ENCODE data around the gene SYT5. TPM values are rescaled to one million over a fixed set of nuclear protein-coding genes. Genes with fewer than 3 reads are reported as not detected.
"Not testable (repeated sequence)": the region's sequence is repeated elsewhere in the genome, so short reads cannot be mapped to it uniquely, and the experiment has no call there.

The SYT5 gene
- polyA plus RNA-seq, 1 donor (not counting 4 experiments of a cell fraction or from before 2014, with no cell fraction given): 0.33 TPM

DNA sequence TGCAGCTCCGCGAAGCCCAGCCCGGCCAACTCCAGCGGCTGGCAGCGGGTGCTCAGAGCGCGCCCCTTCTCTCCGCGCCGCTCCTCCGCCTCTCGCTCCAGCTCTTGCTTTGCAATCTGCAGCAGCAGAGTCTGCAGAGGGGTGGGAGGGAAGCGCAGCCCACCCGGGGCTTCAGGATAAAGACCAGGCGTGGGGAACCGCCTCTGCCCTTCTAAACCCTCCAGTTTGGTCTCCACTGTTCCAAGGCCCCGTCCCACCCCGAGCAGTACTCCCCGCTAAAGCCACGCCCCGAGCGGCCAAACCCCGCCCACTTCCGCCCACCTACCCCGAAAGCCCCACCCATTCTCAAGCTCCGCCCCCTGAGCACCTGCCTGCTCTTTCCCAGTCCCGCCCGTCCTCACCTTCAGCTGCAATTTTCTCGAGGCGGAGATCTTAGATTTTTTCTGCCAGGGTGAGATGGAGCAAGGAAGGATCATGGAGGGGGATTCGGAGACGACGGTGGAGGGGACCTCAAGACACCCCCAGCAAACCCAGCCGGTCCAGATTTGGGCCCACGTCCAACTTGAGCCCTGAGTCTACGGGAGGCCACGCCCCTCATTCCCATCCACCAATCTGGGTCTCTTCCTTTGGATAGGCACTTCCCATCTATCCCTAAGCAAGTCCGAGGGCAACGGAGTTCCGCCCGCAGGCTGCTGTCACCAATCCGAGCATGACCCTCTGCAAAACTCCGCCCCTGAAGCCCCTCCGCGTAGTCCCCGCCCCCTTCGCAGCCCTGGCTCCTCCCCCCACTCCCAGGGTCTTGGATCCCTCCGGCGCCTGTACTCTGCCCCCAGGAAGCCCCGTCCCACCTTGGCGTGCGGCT, 23.7 kb downstream of the SYT5 start:
- Histone ChIP-seq H4K20me1 (ENCODE audit: control insufficient read depth, extremely low read depth, insufficient read depth, low read length) (no peaks in the 10 kb centered on the region), H3K4me2 (ENCODE audit: control insufficient read depth, extremely low read depth, insufficient read depth, low read depth, low read length) (peak overlapping the region; percentile 58), H3K79me2 (ENCODE audit: control insufficient read depth, insufficient read depth, low read length) (no peaks in the 10 kb centered on the region), H2AFZ (ENCODE audit: control insufficient read depth, low read length) (peak overlapping the region; percentile 56), H3K9ac (ENCODE audit: control insufficient read depth, extremely low read depth, insufficient read depth, low read length) (no peak overlapping the region), H3K9me3 (ENCODE audit: control insufficient read depth, low read depth, low read length) (no peaks in the 10 kb centered on the region), H3K9me1 (ENCODE audit: control insufficient read depth, extremely low read depth, insufficient read depth, low read length) (no peaks in the 10 kb centered on the region), H3K27ac (ENCODE audit: control insufficient read depth, insufficient read depth, low read length) (no peak overlapping the region), H3K36me3 (ENCODE audit: control insufficient read depth in 2 of 2, extremely low read depth in 1 of 2, insufficient read depth in 2 of 2, low read length in 2 of 2) (no peaks in the 10 kb centered on the region), H3K27me3 (ENCODE audit: control insufficient read depth, extremely low read depth, insufficient read depth, low read length) (no peaks in the 10 kb centered on the region), H3K4me3 (ENCODE audit: control insufficient read depth in 2 of 3, extremely low read depth in 1 of 3, insufficient read depth in 2 of 3, low read depth in 1 of 3, low read length in 3 of 3) (peak overlapping the region in 2 of 3 experiments; percentile 34 to 48), H3K4me1 (ENCODE audit: control insufficient read depth, extremely low read depth, insufficient read depth, low read length) (peaks cover 22% of the 10 kb centered on the region)
- FAIRE-seq (no peak), DNase-seq (ENCODE audit: low read depth, low spot score) (no peak)
- TF ChIP-seq, protein P1, sequence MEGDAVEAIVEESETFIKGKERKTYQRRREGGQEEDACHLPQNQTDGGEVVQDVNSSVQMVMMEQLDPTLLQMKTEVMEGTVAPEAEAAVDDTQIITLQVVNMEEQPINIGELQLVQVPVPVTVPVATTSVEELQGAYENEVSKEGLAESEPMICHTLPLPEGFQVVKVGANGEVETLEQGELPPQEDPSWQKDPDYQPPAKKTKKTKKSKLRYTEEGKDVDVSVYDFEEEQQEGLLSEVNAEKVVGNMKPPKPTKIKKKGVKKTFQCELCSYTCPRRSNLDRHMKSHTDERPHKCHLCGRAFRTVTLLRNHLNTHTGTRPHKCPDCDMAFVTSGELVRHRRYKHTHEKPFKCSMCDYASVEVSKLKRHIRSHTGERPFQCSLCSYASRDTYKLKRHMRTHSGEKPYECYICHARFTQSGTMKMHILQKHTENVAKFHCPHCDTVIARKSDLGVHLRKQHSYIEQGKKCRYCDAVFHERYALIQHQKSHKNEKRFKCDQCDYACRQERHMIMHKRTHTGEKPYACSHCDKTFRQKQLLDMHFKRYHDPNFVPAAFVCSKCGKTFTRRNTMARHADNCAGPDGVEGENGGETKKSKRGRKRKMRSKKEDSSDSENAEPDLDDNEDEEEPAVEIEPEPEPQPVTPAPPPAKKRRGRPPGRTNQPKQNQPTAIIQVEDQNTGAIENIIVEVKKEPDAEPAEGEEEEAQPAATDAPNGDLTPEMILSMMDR (optimal IDR thresholded peaks at IDR 0.05 in 1 of 3, IDR thresholded peaks at IDR 0.05 in 1 of 3, conservative IDR thresholded peaks at IDR 0.05 in 1 of 3; ENCODE audit: extremely low read depth in 1 of 3, insufficient read depth in 2 of 3, low read length in 3 of 3): no peak
- no peak for TF ChIP-seq EZH2 (IDR thresholded peaks at IDR 0.05; ENCODE audit: low read length)
- dilution Hi-C loops (cut with MboI; ENCODE audit: extremely low pct_ligation_motif_present, low sequenced_read_pairs): no loop called here

DNA sequence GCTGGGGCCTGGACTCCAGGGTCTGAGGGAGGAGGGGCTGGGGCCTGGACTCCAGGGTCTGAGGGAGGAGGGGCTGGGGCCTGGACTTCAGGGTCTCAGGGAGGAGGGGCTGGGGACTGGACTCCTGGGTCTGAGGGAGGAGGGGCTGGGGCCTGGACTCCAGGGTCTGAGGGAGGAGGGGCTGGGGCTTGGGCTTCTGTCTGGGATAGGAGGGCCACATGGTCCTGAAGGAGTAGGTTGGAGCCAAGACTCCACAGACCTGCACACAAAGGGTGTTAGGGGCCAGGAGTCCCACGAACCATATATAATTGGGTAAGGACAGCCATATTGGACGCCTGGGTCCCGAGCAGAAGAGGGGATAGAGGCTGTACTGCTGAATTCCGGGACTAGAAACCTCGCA, 24.3 kb downstream of the SYT5 start:
- Histone ChIP-seq H3K4me1 (ENCODE audit: control insufficient read depth, extremely low read depth, insufficient read depth, low read length) (peaks cover 22% of the 10 kb centered on the region), H3K4me2 (ENCODE audit: control insufficient read depth, extremely low read depth, insufficient read depth, low read depth, low read length) (peak overlapping the region; percentile 58), H3K4me3 (ENCODE audit: control insufficient read depth in 2 of 3, extremely low read depth in 1 of 3, insufficient read depth in 2 of 3, low read depth in 1 of 3, low read length in 3 of 3) (peak overlapping the region in 2 of 3 experiments; percentile 34 to 48), H2AFZ (ENCODE audit: control insufficient read depth, low read length) (peak overlapping the region; percentile 56)
- H3K9me1 ChIP-seq (ENCODE audit: control insufficient read depth, extremely low read depth, insufficient read depth, low read length); H3K27ac ChIP-seq (ENCODE audit: control insufficient read depth, insufficient read depth, low read length); H3K79me2 ChIP-seq (ENCODE audit: control insufficient read depth, insufficient read depth, low read length); H3K9ac ChIP-seq (ENCODE audit: control insufficient read depth, extremely low read depth, insufficient read depth, low read length); FAIRE-seq; H4K20me1 ChIP-seq (ENCODE audit: control insufficient read depth, extremely low read depth, insufficient read depth, low read length); H3K27me3 ChIP-seq (ENCODE audit: control insufficient read depth, extremely low read depth, insufficient read depth, low read length); dilution Hi-C loops (cut with MboI; ENCODE audit: extremely low pct_ligation_motif_present, low sequenced_read_pairs); DNase-seq (ENCODE audit: low read depth, low spot score); H3K36me3 ChIP-seq (ENCODE audit: control insufficient read depth in 2 of 2, extremely low read depth in 1 of 2, insufficient read depth in 2 of 2, low read length in 2 of 2); H3K9me3 ChIP-seq (ENCODE audit: control insufficient read depth, low read depth, low read length): not testable (repeated sequence)

All from keratinocyte (primary cell).